Activated CD4-positive, alpha-beta T cell treated with anti-CD3 and anti-CD28 coated beads, Interleukin-2, amount 10 ng/mL, durations not matched to agents 7 days and 5 days (primary cell): ENCODE measurements around the gene CD6. TPM values are rescaled to one million over a fixed set of nuclear protein-coding genes. Genes with fewer than 3 reads are reported as not detected.

Experiments used
- total RNA-seq, 2 experiments: library from RNA; stranded (reverse); gene quantifications; one replicate each; pipeline ENCODE4 v1.2.3, GENCODE V29; 2021

CD6 gene
- total RNA-seq, 2 experiments from 2014 or later: 368 to 402 TPM

Other genes starting within 250 kb of the CD6 start
- not detected for gene MS4A18, start 247.0 kb upstream of the CD6 start, total RNA-seq
- not detected for gene MS4A15, start 214.8 kb upstream of the CD6 start, total RNA-seq
- gene MS4A10, start 186.3 kb upstream of the CD6 start, total RNA-seq: not detected
- 10 to 100 TPM; 19.2 to 23.2 TPM for gene CCDC86, start 129.6 kb upstream of the CD6 start, total RNA-seq
- 1 to 10 TPM; 1.3 to 1.4 TPM for gene PTGDR2, start 115.7 kb upstream of the CD6 start, total RNA-seq
- gene ZP1, start 104.1 kb upstream of the CD6 start, total RNA-seq: not detected
- gene PRPF19, start 65.1 kb upstream of the CD6 start, total RNA-seq: 100 to 1,000 TPM; 125 to 128 TPM
- 100 to 1,000 TPM; 114 to 119 TPM for gene TMEM109, start 57.5 kb upstream of the CD6 start, total RNA-seq
- under 1 TPM; 0.40 to 0.47 TPM for gene TMEM132A, start 47.2 kb upstream of the CD6 start, total RNA-seq
- gene SLC15A3, start 19.5 kb upstream of the CD6 start, total RNA-seq: 1 to 10 TPM; 4.0 to 4.2 TPM
- gene CD5, start 130.8 kb downstream of the CD6 start, total RNA-seq: 100 to 1,000 TPM; 379 to 405 TPM
- 1 to 10 TPM; 5.5 to 5.8 TPM for gene VPS37C, start 189.7 kb downstream of the CD6 start, total RNA-seq
- not detected for gene PGA3, start 231.8 kb downstream of the CD6 start, total RNA-seq